Esophagus squamous epithelium (tissue), 5 donors: ENCODE data around the gene PRKAB1. TPM values are rescaled to one million over a fixed set of nuclear protein-coding genes. Genes with fewer than 3 reads are reported as not detected.

ENCODE experiments used
- DNase-seq: peaks from one replicate; lab custom pipeline; 2025; lab: John Stamatoyannopoulos, UW
- H3K27ac ChIP-seq, 4 donors: fragments of 200-600 bp; sonication (generic); one replicate each; pipeline ENCODE4 v1.5.1; 2016 to 2019; ENCODE audit warnings: mild to moderate bottlenecking in 1 of 4
- H3K27me3 ChIP-seq, 4 donors: fragments of 200-600 bp; sonication (generic); 1 replicate in 3 of 4; 2 replicates in 1 of 4; pipeline versions ENCODE4 v1.5.1 to v1.6.0; 2017 to 2021; ENCODE audit warnings: antibody characterized with exemption in 1 of 4
- H3K36me3 ChIP-seq, 3 donors: fragments of 200-600 bp; sonication (generic); one replicate each; pipeline ENCODE4 v1.5.1; 2016 to 2019
- H3K4me1 ChIP-seq, 3 donors: fragments of 200-600 bp; sonication (generic); one replicate each; pipeline ENCODE4 v1.5.1; 2017 to 2019
- H3K4me3 ChIP-seq, 4 donors: fragments of 200-600 bp; sonication (generic); 1 replicate in 3 of 4; 2 replicates in 1 of 4; pipeline ENCODE4 v1.5.1; 2016 to 2019; ENCODE audit warnings: mild to moderate bottlenecking in 2 of 4, moderate library complexity in 1 of 4
- H3K9me3 ChIP-seq, 3 donors: fragments of 200-600 bp; sonication (generic); one replicate each; pipeline ENCODE4 v1.5.1; 2016 to 2019
- CTCF ChIP-seq, 6 experiments: fragments of 450-650 bp in 4 of 6; fragments of 200-600 bp in 2 of 6; sonication (generic) in 2 of 6; IDR thresholded peaks; one replicate each; pipeline ENCODE4 v1.5.1; 2016 to 2019; ENCODE audit warnings: antibody characterized with exemption in 6 of 6, mild to moderate bottlenecking in 4 of 6, moderate library complexity in 4 of 6
- POLR2A ChIP-seq, 4 donors: fragments of 450-650 bp; IDR thresholded peaks; one replicate each; pipeline ENCODE4 v1.6.1; 2017; ENCODE audit warnings: antibody characterized with exemption in 4 of 4, mild to moderate bottlenecking in 4 of 4, moderate library complexity in 3 of 4
- WGBS, 2 donors: methylation state at CpG; one replicate each; pipeline ENCODE4 v1.1.5; 2018; 5-methylcytosine and 5-hydroxymethylcytosine counted together
- intact Hi-C: fragments of 100-400 bp; cut with DNase I; formaldehyde crosslinking; loops from one replicate; pipeline ENCODE4 v1.15.0; 2022
- total RNA-seq, 4 donors: library from RNA; depleted of rRNA; stranded (reverse); fragments of >200 nt; gene quantifications; one replicate each; pipeline ENCODE4 v1.1.0, GENCODE V29; 2016
- donor health status: DM: yes; HTN: yes; CAD: no.

PRKAB1 gene
- total RNA-seq, 4 donors from 2014 or later = 18.2 to 217 (median 46.7) TPM

GRCh38 chr12:119631930-119632678, 35.8 kb upstream of the PRKAB1 start:
- 63 to 75% methylated on average over 4 of the region's 4 CpGs for WGBS, 2 donors
- peaks cover 0 to 35% (median 0%) of the 10 kb centered on the region in 4 donors for H3K27me3 ChIP-seq
- no peak for DNase-seq
- intact Hi-C loops = no loop called here
- H3K4me1 ChIP-seq = no peaks in the 10 kb centered on the region
- no peak overlapping the region for H3K4me3 ChIP-seq
- TF ChIP-seq CTCF (IDR thresholded peaks at IDR 0.05) (no peak), POLR2A (IDR thresholded peaks at IDR 0.05) (no peak)
- H3K9me3 ChIP-seq = no peaks in the 10 kb centered on the region
- H3K36me3 ChIP-seq = no peaks in the 10 kb centered on the region
- no peak overlapping the region for H3K27ac ChIP-seq

GRCh38 chr12:119634743-119635142, 33.2 kb upstream of the PRKAB1 start:
- Histone ChIP-seq H3K4me3 (no peak overlapping the region), H3K9me3 (no peaks in the 10 kb centered on the region), H3K4me1 (no peaks in the 10 kb centered on the region), H3K27ac (no peak overlapping the region), H3K27me3 (peaks cover 0 to 43% (median 0%) of the 10 kb centered on the region in 4 donors), H3K36me3 (no peaks in the 10 kb centered on the region)
- no peak for DNase-seq
- TF ChIP-seq POLR2A (IDR thresholded peaks at IDR 0.05) (no peak), CTCF (IDR thresholded peaks at IDR 0.05) (no peak)
- intact Hi-C loops = no loop called here
- WGBS, 2 donors = 24 to 35% methylated on average over 6 of the region's 6 CpGs

DNA sequence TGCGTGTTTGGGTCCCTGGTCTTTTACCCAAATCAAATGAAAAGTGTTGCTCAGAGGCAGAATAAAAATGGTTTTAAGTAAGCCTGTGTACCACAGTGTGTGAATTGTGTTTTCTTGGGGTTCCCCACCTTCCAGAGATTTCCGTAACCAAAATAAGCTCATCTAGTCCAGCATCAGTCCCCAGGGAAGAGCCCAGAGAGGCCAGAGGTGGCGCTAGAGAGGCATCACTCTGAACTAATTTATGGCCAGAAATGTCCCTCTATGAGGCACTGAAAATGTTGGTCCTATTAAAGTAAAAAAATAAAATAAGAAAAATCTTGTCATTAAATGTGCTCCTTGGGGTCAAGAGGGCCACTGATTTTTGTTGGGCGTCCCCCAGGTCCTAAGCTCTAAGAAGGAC, 24.9 kb upstream of the PRKAB1 start:
- no peak overlapping the region for H3K4me3 ChIP-seq
- no peak for TF ChIP-seq CTCF (IDR thresholded peaks at IDR 0.05)
- TF ChIP-seq POLR2A (IDR thresholded peaks at IDR 0.05) = no peak
- DNase-seq = no peak
- H3K4me1 ChIP-seq = no peaks in the 10 kb centered on the region
- H3K27ac ChIP-seq = no peak overlapping the region
- no peaks in the 10 kb centered on the region for H3K36me3 ChIP-seq
- WGBS, 2 donors = 61 to 66% methylated on average over 4 of the region's 4 CpGs
- no peaks in the 10 kb centered on the region for H3K9me3 ChIP-seq
- peaks cover 0 to 5% (median 0%) of the 10 kb centered on the region in 4 donors for H3K27me3 ChIP-seq
- intact Hi-C loops = no loop called here

DNA sequence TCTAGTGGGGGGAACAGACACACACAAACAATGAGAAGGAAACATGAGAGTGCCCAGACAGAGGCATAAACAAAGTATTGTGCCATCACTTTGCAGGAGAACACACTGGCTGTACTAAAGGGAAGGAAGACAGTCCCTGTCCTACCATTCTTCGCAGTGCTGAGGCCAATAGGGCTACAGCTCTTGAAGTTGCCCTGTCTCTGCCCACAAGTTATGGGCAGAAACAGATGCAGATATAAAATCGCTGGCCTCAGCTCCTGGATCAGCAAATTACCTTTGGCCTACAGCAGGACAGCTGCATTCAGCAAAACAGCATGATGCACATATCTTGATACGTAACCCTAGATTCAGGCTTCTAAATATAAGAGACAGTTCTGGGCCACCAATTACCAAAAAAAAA, 23.0 kb upstream of the PRKAB1 start:
- no peaks in the 10 kb centered on the region for H3K4me1 ChIP-seq
- 77 to 82% methylated on average over 3 of the region's 3 CpGs for WGBS, 2 donors
- no peak for DNase-seq
- H3K4me3 ChIP-seq = no peak overlapping the region
- TF ChIP-seq CTCF (IDR thresholded peaks at IDR 0.05) (no peak), POLR2A (IDR thresholded peaks at IDR 0.05) (no peak)
- no peaks in the 10 kb centered on the region for H3K36me3 ChIP-seq
- H3K27ac ChIP-seq = no peak overlapping the region
- intact Hi-C loops = no loop called here
- no peaks in the 10 kb centered on the region for H3K9me3 ChIP-seq
- no peaks in the 10 kb centered on the region for H3K27me3 ChIP-seq

GRCh38 chr12:119645535-119646059, 22.3 kb upstream of the PRKAB1 start:
- Histone ChIP-seq H3K4me3 (no peak overlapping the region), H3K4me1 (no peaks in the 10 kb centered on the region), H3K27ac (no peak overlapping the region), H3K9me3 (no peaks in the 10 kb centered on the region), H3K27me3 (no peaks in the 10 kb centered on the region), H3K36me3 (no peaks in the 10 kb centered on the region)
- intact Hi-C loops = no loop called here
- TF ChIP-seq POLR2A (IDR thresholded peaks at IDR 0.05) (no peak), CTCF (IDR thresholded peaks at IDR 0.05) (no peak)
- DNase-seq = no peak
- WGBS, 2 donors = 69 to 86% methylated on average over 5 to 7 of the region's 7 CpGs
